Suprapubic skin (tissue), 4 donors: ENCODE data around the gene PDE6A. TPM values are rescaled to one million over a fixed set of nuclear protein-coding genes. Genes with fewer than 3 reads are reported as not detected.

Experiments
- DNase-seq, 2 donors: peaks; one replicate each; pipeline ENCODE4 v3.0.0-alpha.2; 2019; ENCODE audit warnings: low spot score in 2 of 2
- H3K27ac ChIP-seq: fragments of 200-600 bp; sonication (generic); one replicate; pipeline ENCODE4 v1.5.1; 2019
- H3K27me3 ChIP-seq: fragments of 200-600 bp; sonication (generic); one replicate; pipeline ENCODE4 v1.5.1; 2019
- H3K36me3 ChIP-seq: fragments of 200-600 bp; sonication (generic); one replicate; pipeline ENCODE4 v1.5.1; 2019
- H3K4me1 ChIP-seq: fragments of 200-600 bp; sonication (generic); one replicate; pipeline ENCODE4 v1.5.1; 2019
- H3K4me3 ChIP-seq: fragments of 200-600 bp; sonication (generic); one replicate; pipeline ENCODE4 v1.5.1; 2019; ENCODE audit warnings: mild to moderate bottlenecking
- H3K9me3 ChIP-seq: fragments of 200-600 bp; sonication (generic); one replicate; pipeline ENCODE4 v1.5.1; 2019
- CTCF ChIP-seq, 2 donors: fragments of 200-600 bp in 1 of 2; fragments of 450-650 bp in 1 of 2; sonication (generic) in 1 of 2; IDR thresholded peaks; one replicate each; pipeline ENCODE4 v1.5.1; 2016 to 2019; ENCODE audit warnings: antibody characterized with exemption in 2 of 2, mild to moderate bottlenecking in 1 of 2, moderate library complexity in 1 of 2
- EP300 ChIP-seq: sonication (generic); formaldehyde crosslinking; IDR thresholded peaks from one replicate; pipeline ENCODE4 v1.6.1; 2017; ENCODE audit warnings: antibody characterized with exemption
- POLR2A ChIP-seq, 2 donors: fragments of 450-650 bp; IDR thresholded peaks; one replicate each; pipeline ENCODE4 v1.6.1; 2017; ENCODE audit warnings: antibody characterized with exemption in 2 of 2, mild to moderate bottlenecking in 2 of 2, moderate library complexity in 2 of 2
- POLR2AphosphoS5 ChIP-seq, 3 donors: sonication (generic); formaldehyde crosslinking; IDR thresholded peaks; one replicate each; pipeline ENCODE4 v1.6.1; 2017; ENCODE audit warnings: antibody characterized with exemption in 3 of 3
- WGBS: methylation state at CpG from one replicate; pipeline ENCODE4 v1.1.5; 2018; 5-methylcytosine and 5-hydroxymethylcytosine counted together
- total RNA-seq, 4 donors: library from RNA; depleted of rRNA; stranded (reverse); fragments of >200 nt; gene quantifications; one replicate each; pipeline ENCODE4 v1.1.0, GENCODE V29; 2016

PDE6A gene
- total RNA-seq, 4 donors from 2014 or later, result 0.17 to 2.9 (median 1.3) TPM

- H3K4me3 ChIP-seq, result no peak overlapping the region
- WGBS, result 96% methylated on average over 3 of the region's 3 CpGs
- no peak overlapping the region for H3K27ac ChIP-seq
- H3K4me1 ChIP-seq, result peaks cover 24% of the 10 kb centered on the region
- H3K27me3 ChIP-seq, result no peaks in the 10 kb centered on the region
- no peaks in the 10 kb centered on the region for H3K36me3 ChIP-seq
- DNase-seq, result no peak
- TF ChIP-seq POLR2A (IDR thresholded peaks at IDR 0.05), result no peak
- TF ChIP-seq CTCF (IDR thresholded peaks at IDR 0.05), result no peak
- no peak for TF ChIP-seq EP300
- no peak for TF ChIP-seq POLR2AphosphoS5 (IDR thresholded peaks at IDR 0.05)
- H3K9me3 ChIP-seq, result no peaks in the 10 kb centered on the region
Observed at GRCh38 chr5:149963729-149964128, 19.1 kb upstream of the PDE6A start.

- no peaks in the 10 kb centered on the region for H3K9me3 ChIP-seq
- 89% methylated on average over 5 of the region's 5 CpGs for WGBS
- no peak overlapping the region for H3K27ac ChIP-seq
- no peak for DNase-seq
- H3K36me3 ChIP-seq, result no peaks in the 10 kb centered on the region
- TF ChIP-seq CTCF (IDR thresholded peaks at IDR 0.05) (no peak), EP300 (no peak), POLR2AphosphoS5 (IDR thresholded peaks at IDR 0.05) (no peak), POLR2A (IDR thresholded peaks at IDR 0.05) (no peak)
- peaks cover 24% of the 10 kb centered on the region for H3K4me1 ChIP-seq
- no peaks in the 10 kb centered on the region for H3K27me3 ChIP-seq
- H3K4me3 ChIP-seq, result no peak overlapping the region
Observed at GRCh38 chr5:149962601-149963300, 18.2 kb upstream of the PDE6A start.

- Histone ChIP-seq H3K4me1 (peaks cover 24% of the 10 kb centered on the region), H3K27ac (no peak overlapping the region), H3K36me3 (no peaks in the 10 kb centered on the region), H3K27me3 (no peaks in the 10 kb centered on the region), H3K4me3 (no peak overlapping the region), H3K9me3 (no peaks in the 10 kb centered on the region)
- no peak for DNase-seq
- TF ChIP-seq POLR2A (IDR thresholded peaks at IDR 0.05) (no peak), CTCF (IDR thresholded peaks at IDR 0.05) (peak; percentile 11 to 20)
- 60% methylated on average over 6 of the region's 6 CpGs for WGBS
Observed at GRCh38 chr5:149961957-149962409, 17.4 kb upstream of the PDE6A start.

DNA sequence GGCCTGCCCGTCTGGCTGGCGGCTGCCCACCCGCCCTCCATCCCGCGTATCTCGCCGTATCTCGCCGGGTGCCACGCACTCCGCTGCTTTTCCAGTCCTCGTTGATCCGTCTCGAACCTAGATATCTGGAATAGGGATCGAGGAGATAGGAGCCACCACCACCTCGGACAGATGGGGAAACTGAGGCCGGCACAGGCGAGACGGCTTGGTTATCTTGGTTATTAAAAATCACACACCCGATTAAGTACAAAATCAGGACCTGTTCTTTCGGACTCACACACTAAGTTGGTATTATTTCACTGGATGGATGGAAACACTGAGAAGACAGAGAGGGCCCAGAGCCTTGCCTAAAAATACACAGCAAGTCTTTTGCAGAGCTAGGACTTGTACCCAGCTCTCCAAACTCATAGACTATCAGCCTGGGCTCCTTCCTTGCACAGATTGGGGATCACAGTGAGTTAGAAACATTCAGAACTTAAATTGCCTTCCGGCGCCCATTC is 16.6 kb upstream of the PDE6A start:
- Histone ChIP-seq H3K27me3 (no peaks in the 10 kb centered on the region), H3K36me3 (no peaks in the 10 kb centered on the region), H3K9me3 (no peaks in the 10 kb centered on the region), H3K27ac (peak overlapping the region; percentile 92), H3K4me1 (peaks cover 24% of the 10 kb centered on the region), H3K4me3 (peak overlapping the region; percentile 94)
- DNase-seq, result no peak
- no peak for TF ChIP-seq CTCF (IDR thresholded peaks at IDR 0.05)
- TF ChIP-seq POLR2AphosphoS5 (IDR thresholded peaks at IDR 0.05), result no peak
- TF ChIP-seq POLR2A (IDR thresholded peaks at IDR 0.05), result no peak
- TF ChIP-seq EP300, result no peak
- 27% methylated on average over 9 of the region's 23 CpGs for WGBS

- Histone ChIP-seq H3K4me1 (peaks cover 24% of the 10 kb centered on the region), H3K4me3 (peak within 1 kb of the TSS; percentile 94), H3K27ac (peak within 1 kb of the TSS; percentile 92), H3K9me3 (no peaks in the 10 kb centered on the region), H3K36me3 (no peaks in the 10 kb centered on the region), H3K27me3 (no peaks in the 10 kb centered on the region)
- no peak for TF ChIP-seq CTCF (IDR thresholded peaks at IDR 0.05)
- peak; percentile 73 to 85 (median 84) for TF ChIP-seq POLR2AphosphoS5 (IDR thresholded peaks at IDR 0.05)
- TF ChIP-seq POLR2A (IDR thresholded peaks at IDR 0.05), result peak; percentile 80 to 92
- WGBS, result 0% methylated on average over 22 of the region's 84 CpGs
- peak; percentile 98 to 99 for DNase-seq
Observed at GRCh38 chr5:149960272-149961185, 15.9 kb upstream of the PDE6A start, which contains the start of gene SLC26A2. Gene SLC26A2 (plus strand): TSS chr5:149960758. CDS start chr5:149977653, 16,895 bp downstream.
